Activated naive CD8-positive, alpha-beta T cell (primary cell): ENCODE measurements around the gene LARP1B.

Source experiments
- H3K27ac Mint-ChIP-seq: one replicate; pipeline ENCODE4 v1.8.0; 2021; ENCODE audit warnings: mixed read lengths
- H3K27me3 Mint-ChIP-seq: one replicate; pipeline ENCODE4 v1.8.0; 2021; ENCODE audit warnings: mixed read lengths
- H3K36me3 Mint-ChIP-seq: one replicate; pipeline ENCODE4 v1.8.0; 2021; ENCODE audit warnings: mixed read lengths
- H3K4me1 Mint-ChIP-seq: one replicate; pipeline ENCODE4 v1.8.0; 2021; ENCODE audit warnings: low read depth, mixed read lengths
- H3K4me3 Mint-ChIP-seq: one replicate; pipeline ENCODE4 v1.8.0; 2021; ENCODE audit warnings: mild to moderate bottlenecking, mixed read lengths
- H3K9me3 Mint-ChIP-seq: one replicate; pipeline ENCODE4 v1.8.0; 2021; ENCODE audit warnings: low read depth, mixed read lengths

The LARP1B gene

DNA sequence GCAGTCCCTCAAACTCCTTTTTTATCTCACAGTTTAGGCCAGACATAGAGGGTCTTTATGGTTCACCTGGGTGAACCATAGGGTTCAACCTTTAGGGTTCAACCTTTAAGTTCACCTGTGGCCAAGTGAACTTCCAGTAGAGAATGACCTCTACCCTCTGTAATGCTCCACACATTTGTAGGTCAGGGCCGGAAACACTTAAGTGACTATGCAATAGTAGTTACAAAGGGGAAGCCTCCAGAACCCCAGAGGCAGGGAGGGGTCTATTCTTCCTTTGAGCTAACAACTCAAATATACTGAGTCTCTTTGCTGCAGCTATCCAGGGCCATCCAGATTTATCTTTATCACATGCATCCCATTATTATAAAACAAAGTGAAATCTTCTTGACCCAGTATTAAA, 100.0 kb downstream of the LARP1B start:
- Mint-ChIP-seq H3K4me3 (no peak overlapping the region), H3K36me3 (peaks cover 1% of the 10 kb centered on the region), H3K27me3 (no peaks in the 10 kb centered on the region), H3K4me1 (no peaks in the 10 kb centered on the region), H3K9me3 (peaks cover 3% of the 10 kb centered on the region), H3K27ac (no peak overlapping the region)

DNA sequence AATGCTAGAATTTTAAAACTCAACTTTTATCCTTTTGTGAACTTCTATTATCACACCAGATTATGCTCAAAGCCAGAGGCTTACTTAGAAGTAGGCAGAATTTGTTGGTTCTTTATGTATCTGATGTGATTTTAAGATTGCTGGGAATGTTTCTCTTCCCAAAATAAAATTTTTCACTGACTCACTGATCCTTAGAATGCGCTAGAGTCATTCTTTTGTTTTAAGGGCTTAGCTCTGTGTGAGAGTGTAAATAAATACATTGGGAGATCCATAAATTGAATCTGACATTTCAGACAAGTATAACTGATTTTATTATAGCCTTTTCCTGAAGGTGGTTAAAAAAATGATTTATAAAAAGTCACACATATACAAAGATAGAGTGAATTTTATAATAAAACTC, 101.3 kb downstream of the LARP1B start:
- no peaks in the 10 kb centered on the region for H3K9me3 Mint-ChIP-seq
- H3K4me3 Mint-ChIP-seq, result no peak overlapping the region
- no peaks in the 10 kb centered on the region for H3K4me1 Mint-ChIP-seq
- no peaks in the 10 kb centered on the region for H3K36me3 Mint-ChIP-seq
- no peak overlapping the region for H3K27ac Mint-ChIP-seq
- H3K27me3 Mint-ChIP-seq, result no peaks in the 10 kb centered on the region

DNA sequence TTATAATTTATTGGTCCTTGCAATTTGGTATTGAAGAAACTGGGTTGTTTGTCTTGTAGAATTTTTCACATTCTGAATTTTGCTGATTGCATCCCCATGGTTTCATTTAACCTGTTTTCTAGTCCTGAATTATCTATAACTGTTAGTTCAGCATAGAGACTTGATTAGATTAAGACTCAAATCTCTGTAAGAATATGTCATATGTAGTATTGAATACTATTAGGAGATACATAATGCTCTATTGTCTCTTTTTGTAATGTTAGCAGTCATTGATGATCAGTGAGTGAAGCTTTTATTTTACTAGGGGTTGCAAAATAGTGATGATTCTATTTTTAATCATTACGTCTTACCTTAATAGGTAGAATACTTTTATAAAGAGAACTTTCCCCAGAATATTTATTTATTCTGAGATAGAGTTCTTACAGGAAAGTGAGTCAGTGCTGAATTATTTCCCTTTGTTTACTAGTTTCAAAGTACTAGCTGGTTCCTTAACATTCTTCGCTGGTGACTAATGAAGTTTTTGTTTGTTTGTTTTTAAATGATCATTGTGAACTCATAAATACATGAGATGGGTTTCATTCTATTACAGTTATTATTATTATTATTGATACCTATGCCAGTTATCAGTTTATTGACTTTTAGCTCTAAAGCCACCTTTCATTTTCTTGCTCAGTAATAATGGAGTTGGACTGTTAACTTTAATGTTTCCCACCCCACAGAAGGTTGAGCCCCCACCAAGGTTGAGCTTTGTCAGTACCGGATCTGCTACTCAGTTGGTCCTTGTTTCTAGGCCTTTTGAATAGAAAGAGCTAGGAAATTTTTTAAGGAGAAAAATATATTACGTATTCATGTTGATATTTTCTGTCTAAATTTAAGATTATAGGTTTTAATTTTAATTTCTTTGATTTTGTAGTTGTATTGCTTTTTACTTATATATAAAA, 102.3 kb downstream of the LARP1B start:
- Mint-ChIP-seq H3K27ac (no peak overlapping the region), H3K27me3 (no peaks in the 10 kb centered on the region), H3K36me3 (no peaks in the 10 kb centered on the region), H3K4me1 (no peaks in the 10 kb centered on the region), H3K4me3 (no peak overlapping the region), H3K9me3 (no peaks in the 10 kb centered on the region)

DNA sequence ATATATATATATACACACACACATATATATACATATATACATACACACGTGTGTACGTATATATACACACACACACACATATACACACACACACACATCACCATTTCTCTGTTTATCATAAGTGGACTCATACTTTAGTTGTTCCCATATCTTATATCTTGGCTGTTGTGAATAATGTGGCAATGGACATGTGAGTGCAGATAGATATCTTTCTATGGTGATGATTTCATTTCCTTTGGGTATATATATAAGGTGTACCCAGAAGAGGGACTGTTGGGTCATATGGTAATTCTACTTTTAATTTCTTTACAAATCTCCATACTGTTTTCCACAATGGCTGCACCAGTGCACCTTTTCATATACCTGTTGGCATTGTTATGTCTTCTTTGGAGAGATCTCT, 105.9 kb downstream of the LARP1B start:
- no peaks in the 10 kb centered on the region for H3K9me3 Mint-ChIP-seq
- no peaks in the 10 kb centered on the region for H3K4me1 Mint-ChIP-seq
- no peaks in the 10 kb centered on the region for H3K27me3 Mint-ChIP-seq
- no peak overlapping the region for H3K4me3 Mint-ChIP-seq
- no peak overlapping the region for H3K27ac Mint-ChIP-seq
- peaks cover 2% of the 10 kb centered on the region for H3K36me3 Mint-ChIP-seq

DNA sequence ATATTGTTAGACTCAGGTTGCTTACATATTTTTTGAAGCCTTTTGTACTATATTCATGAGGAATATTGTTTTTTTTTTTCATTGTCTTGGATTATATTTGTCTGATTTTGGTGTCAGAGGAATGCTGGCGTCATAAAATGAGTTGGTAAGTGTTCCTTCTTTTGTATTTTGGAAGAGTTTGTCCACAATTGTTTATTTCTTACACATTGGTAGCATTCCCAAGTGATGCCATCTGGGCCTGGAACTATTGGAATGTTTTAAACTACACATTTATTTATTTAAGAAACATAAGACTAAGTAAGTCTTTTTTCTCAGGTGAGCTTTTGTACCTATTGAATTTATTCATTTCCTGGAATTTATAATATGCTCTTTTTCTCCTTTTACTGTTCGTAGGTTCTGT, 107.6 kb downstream of the LARP1B start:
- no peak overlapping the region for H3K27ac Mint-ChIP-seq
- no peaks in the 10 kb centered on the region for H3K4me1 Mint-ChIP-seq
- H3K27me3 Mint-ChIP-seq, result no peaks in the 10 kb centered on the region
- H3K36me3 Mint-ChIP-seq, result peaks cover 2% of the 10 kb centered on the region
- no peak overlapping the region for H3K4me3 Mint-ChIP-seq
- no peaks in the 10 kb centered on the region for H3K9me3 Mint-ChIP-seq

DNA sequence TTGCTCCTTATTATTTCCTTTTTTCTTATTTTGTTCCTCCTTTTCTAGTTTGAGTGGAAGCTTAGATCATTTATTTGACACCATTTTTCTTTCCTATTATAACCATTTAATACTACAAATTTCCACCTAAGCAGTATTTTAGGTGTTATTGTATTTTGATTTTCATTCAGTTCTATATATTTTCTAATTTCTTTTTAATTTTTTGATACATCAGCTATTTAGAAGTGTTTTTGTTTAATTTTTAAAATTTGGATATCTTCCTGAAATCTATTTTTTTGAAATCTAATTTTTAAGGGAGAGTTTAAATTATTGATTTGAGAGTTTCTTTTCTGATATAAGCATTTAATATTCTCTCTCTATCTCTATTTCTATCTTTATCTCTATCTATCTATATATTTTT, 108.1 kb downstream of the LARP1B start:
- Mint-ChIP-seq H3K27ac (no peak overlapping the region), H3K4me3 (no peak overlapping the region), H3K9me3 (no peaks in the 10 kb centered on the region), H3K27me3 (no peaks in the 10 kb centered on the region), H3K36me3 (peaks cover 2% of the 10 kb centered on the region), H3K4me1 (no peaks in the 10 kb centered on the region)

DNA sequence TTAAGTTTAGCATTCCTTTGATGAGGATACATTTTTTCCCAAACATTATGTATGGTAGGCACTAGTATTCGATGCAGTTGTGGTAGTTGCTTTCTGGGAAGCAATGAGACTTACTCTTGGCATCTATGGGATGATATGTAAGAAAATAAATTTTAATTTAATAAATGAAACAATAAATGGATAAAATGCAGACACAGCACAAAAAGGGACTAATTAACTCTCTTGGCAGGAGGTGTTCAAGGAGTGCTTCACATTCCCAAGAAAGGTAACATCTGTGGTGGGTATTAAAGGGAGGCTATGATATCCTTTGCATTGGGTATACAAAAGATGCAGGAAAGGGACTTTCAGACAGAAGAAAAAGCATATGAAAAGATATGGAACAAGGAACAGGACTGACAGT, 115.5 kb downstream of the LARP1B start:
- peaks cover 2% of the 10 kb centered on the region for H3K4me1 Mint-ChIP-seq
- H3K36me3 Mint-ChIP-seq, result peaks cover 7% of the 10 kb centered on the region
- no peak overlapping the region for H3K4me3 Mint-ChIP-seq
- H3K27me3 Mint-ChIP-seq, result no peaks in the 10 kb centered on the region
- no peak overlapping the region for H3K27ac Mint-ChIP-seq
- H3K9me3 Mint-ChIP-seq, result no peaks in the 10 kb centered on the region

DNA sequence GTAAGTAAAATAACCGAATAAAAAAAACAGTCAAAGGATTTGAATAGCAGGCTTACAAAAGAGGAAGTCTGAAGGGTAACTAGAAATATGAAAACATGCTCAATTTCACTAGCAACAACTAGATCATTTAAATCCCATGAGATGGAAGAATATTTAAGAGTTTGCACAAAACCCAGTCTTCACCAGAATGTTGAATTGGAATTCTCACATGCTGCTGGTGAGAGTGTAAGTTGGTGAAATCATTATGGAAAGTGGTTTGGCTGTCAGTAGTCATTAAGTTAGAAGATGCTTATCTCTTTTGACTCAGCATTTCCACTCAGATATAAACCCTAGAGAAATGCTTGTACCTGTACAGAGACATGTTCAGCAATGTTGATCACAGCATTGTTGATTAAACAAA, 116.4 kb downstream of the LARP1B start:
- H3K4me1 Mint-ChIP-seq, result peaks cover 2% of the 10 kb centered on the region
- H3K27ac Mint-ChIP-seq, result no peak overlapping the region
- H3K36me3 Mint-ChIP-seq, result peaks cover 7% of the 10 kb centered on the region
- no peaks in the 10 kb centered on the region for H3K27me3 Mint-ChIP-seq
- no peak overlapping the region for H3K4me3 Mint-ChIP-seq
- H3K9me3 Mint-ChIP-seq, result no peaks in the 10 kb centered on the region

DNA sequence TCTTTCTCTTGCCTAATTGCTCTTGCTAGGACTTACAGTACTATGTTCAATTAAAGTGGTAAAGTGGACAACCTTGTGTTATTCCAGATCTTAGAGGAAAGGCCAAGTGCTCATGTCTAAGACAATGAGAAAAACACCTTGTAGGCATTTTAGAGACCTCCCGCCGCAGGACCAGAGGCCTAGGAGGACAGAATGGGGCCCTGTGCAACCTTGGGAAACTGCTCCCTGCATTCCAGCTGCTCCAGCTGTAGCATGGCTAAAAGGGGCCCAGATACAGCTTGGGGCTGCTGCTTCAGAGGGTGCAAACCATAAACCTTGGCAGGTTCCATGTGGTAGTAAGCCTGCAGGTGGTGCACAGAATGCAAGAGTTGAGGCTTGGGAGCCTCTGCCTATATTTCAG, 125.5 kb downstream of the LARP1B start:
- H3K27me3 Mint-ChIP-seq, result no peaks in the 10 kb centered on the region
- no peak overlapping the region for H3K27ac Mint-ChIP-seq
- H3K4me3 Mint-ChIP-seq, result no peak overlapping the region
- H3K36me3 Mint-ChIP-seq, result peaks cover 6% of the 10 kb centered on the region
- no peaks in the 10 kb centered on the region for H3K9me3 Mint-ChIP-seq
- H3K4me1 Mint-ChIP-seq, result peaks cover 4% of the 10 kb centered on the region

DNA sequence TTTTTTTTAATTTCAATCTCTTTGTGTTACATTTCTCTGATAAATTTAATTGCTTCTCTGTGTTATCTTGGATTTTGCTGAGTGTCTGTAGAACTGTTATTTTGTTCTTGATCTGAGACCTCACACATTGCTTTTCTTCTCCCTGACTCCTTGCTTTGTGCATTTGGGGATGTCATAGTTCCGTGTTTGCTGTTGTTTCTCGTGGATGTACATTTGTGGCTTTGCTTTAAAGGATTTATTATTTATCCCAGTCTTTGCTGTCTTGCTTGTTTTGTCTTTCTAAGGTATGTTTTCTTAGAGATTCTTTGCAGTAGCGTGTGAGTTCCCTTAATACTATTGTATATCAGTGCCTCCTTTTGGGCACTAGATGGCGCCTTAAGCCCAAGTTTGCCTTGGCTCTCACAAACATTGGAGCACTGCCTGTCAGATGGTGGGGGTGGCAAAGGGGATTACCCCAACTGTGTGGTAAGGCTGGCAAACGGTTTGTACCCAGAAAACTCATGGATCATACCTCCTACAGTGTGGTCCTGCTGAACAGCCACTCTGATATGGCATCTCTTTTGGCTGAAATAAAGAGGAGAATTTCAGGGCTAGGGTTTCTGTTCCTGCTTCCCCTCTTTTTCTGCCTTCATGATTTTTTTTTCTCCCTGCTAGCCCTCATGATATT, 130.1 kb downstream of the LARP1B start:
- Mint-ChIP-seq H3K4me1 (peaks cover 4% of the 10 kb centered on the region), H3K27me3 (no peaks in the 10 kb centered on the region), H3K9me3 (no peaks in the 10 kb centered on the region), H3K4me3 (no peak overlapping the region), H3K27ac (no peak overlapping the region), H3K36me3 (no peaks in the 10 kb centered on the region)

DNA sequence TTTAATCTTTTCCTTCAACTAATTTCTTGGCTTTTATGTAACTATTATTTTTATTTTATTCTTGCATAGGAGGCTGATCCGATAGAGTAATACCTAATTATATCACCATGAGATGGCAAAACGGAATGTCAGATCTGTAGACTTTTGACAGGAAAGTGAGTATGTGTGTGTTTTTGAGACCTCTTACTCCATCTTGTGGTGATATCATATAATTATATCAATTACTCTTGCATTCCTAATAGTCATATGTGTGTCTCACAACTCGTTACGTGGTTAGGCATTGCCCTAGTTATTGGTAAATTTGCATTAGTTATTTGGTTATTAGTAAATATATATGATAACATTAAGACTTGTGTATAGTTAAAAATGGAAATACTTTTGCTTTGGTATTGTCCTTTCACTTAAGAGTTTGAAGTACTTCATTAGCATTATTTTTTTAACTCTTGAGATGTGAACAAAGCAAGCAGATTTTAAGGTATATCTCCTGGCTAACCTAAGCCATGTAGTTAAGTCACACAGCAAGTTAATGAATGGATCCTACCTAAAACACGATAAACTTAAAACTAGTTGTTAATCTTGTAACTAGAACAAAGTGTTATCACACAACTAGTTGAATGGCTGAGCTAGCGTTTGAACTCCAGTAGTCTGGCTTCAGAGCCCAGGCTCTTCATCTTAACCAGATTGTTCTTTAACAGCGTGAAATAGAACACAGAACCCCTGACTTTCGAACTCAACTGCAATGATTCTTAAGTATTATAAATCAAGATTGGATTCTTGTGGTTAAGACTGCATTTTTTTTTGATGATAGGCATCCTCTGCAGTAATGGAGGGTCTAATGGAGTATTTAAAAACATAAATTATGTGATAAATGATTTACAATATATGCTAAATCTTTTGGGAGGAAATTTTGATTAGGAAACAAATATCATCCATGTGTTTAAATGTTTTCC, 159.4 kb downstream of the LARP1B start:
- H3K36me3 Mint-ChIP-seq, result no peaks in the 10 kb centered on the region
- H3K4me3 Mint-ChIP-seq, result no peak overlapping the region
- no peaks in the 10 kb centered on the region for H3K9me3 Mint-ChIP-seq
- H3K27ac Mint-ChIP-seq, result no peak overlapping the region
- peaks cover 2% of the 10 kb centered on the region for H3K4me1 Mint-ChIP-seq
- no peaks in the 10 kb centered on the region for H3K27me3 Mint-ChIP-seq

DNA sequence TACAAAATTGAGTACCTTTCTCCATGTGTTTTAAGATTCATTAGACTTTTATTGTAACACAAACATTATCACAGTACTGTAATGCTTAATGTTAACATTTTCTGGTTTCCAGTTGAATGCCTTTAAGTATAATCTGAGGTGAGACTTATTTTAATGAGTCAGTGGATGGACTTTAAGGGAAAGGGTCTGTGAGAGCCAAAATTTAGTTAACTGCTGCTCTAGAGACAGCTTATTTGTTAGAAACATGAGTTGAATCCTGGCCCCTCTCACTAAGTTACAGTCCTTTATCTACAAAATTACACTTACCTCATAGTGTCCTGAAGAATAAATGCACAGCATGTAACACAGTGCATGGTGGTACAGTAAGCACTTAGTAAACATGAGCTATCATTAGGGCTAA, 160.5 kb downstream of the LARP1B start:
- peaks cover 2% of the 10 kb centered on the region for H3K4me1 Mint-ChIP-seq
- H3K27ac Mint-ChIP-seq, result no peak overlapping the region
- H3K4me3 Mint-ChIP-seq, result no peak overlapping the region
- H3K9me3 Mint-ChIP-seq, result no peaks in the 10 kb centered on the region
- H3K27me3 Mint-ChIP-seq, result no peaks in the 10 kb centered on the region
- no peaks in the 10 kb centered on the region for H3K36me3 Mint-ChIP-seq

DNA sequence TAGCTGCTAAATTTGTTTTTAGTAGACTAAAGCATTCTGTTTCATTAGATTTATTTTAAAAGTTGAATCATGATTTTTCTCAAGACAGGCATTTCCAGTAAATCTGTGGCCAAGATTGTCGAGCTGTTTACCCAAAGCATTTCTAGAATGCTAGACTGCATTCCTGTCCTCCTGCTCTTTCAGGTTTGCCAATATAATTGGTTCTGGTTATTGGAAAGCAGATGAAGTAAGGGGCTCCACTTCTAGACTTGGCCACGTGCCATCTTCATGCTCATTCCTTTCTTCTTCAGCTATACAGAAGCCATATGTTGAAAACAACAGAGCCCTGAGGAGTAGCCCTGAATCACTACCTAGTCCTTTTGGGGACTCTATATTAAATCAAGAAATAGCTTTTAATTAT, 164.0 kb downstream of the LARP1B start:
- Mint-ChIP-seq H3K27ac (no peak overlapping the region), H3K9me3 (no peaks in the 10 kb centered on the region), H3K4me1 (peaks cover under 1% of the 10 kb centered on the region), H3K36me3 (no peaks in the 10 kb centered on the region), H3K27me3 (no peaks in the 10 kb centered on the region), H3K4me3 (no peak overlapping the region)

DNA sequence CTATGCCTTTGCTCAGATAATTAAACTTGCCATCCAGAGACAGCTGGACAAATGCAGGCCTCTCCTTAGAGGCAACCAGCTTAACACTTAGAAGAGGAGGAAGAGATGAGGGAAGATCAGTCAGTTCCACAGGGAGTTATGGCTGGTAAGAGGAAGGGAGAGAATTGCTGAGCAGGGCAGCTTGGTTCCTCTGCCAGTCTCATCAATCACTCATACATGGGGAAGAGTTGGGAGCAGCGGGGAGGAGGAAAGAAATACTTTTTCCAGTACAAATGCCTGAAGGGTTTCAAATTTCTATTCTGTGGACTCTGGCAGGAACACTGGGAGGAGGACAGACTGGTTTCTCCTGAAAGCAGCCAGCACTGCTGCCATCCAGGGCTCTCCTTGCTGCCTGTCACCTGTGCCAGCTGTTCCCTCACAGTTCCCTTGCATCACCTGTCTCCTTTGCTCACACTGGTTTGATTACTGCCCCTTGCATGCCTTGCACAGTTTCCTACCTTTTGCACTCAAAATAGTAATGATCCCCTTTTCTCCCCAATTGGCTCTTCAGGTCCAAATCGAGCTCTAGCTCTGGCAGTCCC, 167.0 kb downstream of the LARP1B start:
- no peak overlapping the region for H3K27ac Mint-ChIP-seq

More for the DNA sequence above, 167.0 kb downstream of the LARP1B start:
- H3K4me1 Mint-ChIP-seq, result no peaks in the 10 kb centered on the region
- no peaks in the 10 kb centered on the region for H3K27me3 Mint-ChIP-seq
- no peaks in the 10 kb centered on the region for H3K36me3 Mint-ChIP-seq
- no peak overlapping the region for H3K4me3 Mint-ChIP-seq
- no peaks in the 10 kb centered on the region for H3K9me3 Mint-ChIP-seq
